Adrenal gland (tissue), 5 donors: ENCODE data around the gene GNG2.

Experiments used
- CTCF ChIP-seq, 6 experiments: fragments of 450-650 bp in 4 of 6; fragments of 200-600 bp in 2 of 6; sonication (generic) in 1 of 6; IDR thresholded peaks; 1 replicate in 5 of 6; 2 replicates in 1 of 6; pipeline versions ENCODE4 v1.5.1 to v1.8.0; 2016 to 2021; ENCODE audit warnings: antibody characterized with exemption in 6 of 6, mild to moderate bottlenecking in 2 of 6, moderate library complexity in 1 of 6
- POLR2A ChIP-seq, 2 donors: fragments of 450-650 bp; IDR thresholded peaks; one replicate each; pipeline ENCODE4 v1.6.1; 2017; ENCODE audit warnings: antibody characterized with exemption in 2 of 2, mild to moderate bottlenecking in 2 of 2, moderate library complexity in 1 of 2
- donor health status: DM: no; HTN: no; CAD: no.

GRCh38 chr14:51929166-51929565, 68.8 kb downstream of the GNG2 start:
- TF ChIP-seq POLR2A (IDR thresholded peaks at IDR 0.05) (no peak), CTCF (IDR thresholded peaks at IDR 0.05) (no peak)
